GM19468 (cell line): ENCODE measurements around the gene LPIN1.

Source experiments
- ATAC-seq: cut with Tn5 transposase; IDR thresholded peaks from one replicate; pipeline ENCODE4 v1.9.1; 2021; ENCODE audit warnings: mild to moderate bottlenecking, moderate library complexity, moderate number of reproducible peaks; ENCODE audit not compliant: unreplicated experiment; ENCODE audit errors: extremely low read depth

The LPIN1 gene

GRCh38 chr2:11742702-11743357 is 3.6 kb upstream of the LPIN1 start:
- ATAC-seq: no peak

DNA sequence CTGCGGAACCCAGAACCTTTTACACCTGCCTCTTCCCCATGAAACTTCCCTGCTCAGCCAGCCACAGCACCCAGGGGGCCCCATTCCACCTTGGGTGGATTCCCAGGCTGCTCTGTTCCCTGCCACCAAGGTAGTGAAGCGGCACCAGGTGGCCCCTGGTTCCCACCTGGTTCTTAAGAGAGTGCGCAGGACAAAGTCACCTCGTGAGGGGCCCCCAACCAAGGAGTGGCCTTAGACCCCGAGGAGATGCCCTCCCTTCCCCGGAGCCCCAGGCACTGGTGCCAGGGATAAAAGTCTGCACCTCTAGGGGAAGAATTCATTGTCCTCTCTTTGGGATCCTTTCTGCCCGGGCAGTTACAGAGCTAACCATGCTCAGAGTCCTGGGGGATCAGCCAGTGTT is 3.1 kb upstream of the LPIN1 start:
- ATAC-seq: no peak

DNA sequence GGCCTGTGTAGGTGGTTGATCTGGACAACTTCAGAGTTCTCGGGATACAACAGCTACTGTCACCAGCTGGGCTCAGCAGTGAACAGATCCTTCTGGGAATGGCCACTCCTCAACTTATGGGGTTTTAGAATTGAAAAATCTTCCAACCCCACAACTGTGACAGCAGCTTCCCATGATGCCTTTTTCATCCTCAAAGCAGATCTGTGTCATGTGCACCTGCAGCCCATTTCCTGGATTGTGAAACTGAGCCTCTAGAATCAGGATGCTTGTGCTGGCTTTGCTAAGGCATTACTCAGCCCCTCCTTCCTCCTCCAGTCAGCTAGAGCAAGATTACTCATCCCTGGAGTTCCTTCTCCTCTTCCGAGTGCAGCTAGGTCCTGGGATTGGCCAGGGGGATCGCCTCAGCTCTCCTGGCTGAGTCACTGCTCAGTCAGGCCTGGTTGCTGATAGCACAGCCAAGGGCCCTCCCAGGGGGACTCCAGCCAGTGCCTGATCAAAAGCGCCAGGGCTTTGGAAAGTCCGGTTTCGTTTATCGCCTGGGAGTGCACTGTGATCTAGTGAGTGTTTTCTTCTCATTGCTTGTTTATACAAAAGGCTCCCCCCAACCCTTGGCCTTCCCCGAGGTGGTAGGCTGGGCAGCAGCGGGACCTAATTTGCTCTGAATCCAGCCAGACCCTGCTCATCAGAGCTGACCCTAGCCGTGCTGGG is 2.4 kb upstream of the LPIN1 start:
- no peak for ATAC-seq

DNA sequence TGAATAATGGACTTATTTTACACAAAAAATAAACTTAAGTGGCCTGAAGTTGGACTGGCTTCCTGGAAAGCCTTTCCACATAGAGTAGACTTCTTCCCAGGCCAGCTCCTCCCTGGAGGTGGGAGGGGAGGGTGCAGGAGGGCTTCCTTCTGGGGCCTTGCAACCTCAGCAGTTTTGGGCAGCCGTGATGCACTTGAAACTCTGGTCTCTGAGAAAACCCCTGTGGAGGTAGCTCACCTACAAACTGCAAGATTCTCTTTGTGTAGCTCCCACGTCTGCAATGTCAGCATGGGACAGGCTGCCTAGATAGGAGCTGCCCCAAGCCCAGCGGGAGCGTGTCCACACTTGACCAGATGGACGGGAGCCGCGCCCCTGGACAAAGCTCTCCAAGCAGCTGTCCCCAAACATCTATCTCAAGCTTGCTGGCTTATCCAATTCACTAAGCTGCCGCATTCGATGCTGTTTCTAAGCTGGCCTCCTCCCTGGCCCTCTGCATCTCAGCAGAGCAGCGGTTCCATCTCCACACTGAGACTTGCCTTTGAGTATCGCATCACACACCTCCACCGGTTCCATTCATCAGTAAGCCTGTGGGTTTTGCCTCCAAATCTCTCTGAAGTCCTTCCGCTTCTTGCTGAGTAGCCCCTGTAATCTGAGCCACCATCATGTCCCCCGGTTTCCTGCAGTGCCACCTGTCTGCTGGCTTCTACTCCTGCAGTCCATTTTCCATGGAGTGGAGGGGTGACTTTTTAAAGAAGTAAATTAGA is 1.6 kb upstream of the LPIN1 start:
- no peak for ATAC-seq

- ATAC-seq: no peak
Observed at GRCh38 chr2:11745613-11746375, 638 bp upstream of the LPIN1 start.

- ATAC-seq: no peak
Observed at GRCh38 chr2:11746807-11747459, 501 bp downstream of the LPIN1 start.

DNA sequence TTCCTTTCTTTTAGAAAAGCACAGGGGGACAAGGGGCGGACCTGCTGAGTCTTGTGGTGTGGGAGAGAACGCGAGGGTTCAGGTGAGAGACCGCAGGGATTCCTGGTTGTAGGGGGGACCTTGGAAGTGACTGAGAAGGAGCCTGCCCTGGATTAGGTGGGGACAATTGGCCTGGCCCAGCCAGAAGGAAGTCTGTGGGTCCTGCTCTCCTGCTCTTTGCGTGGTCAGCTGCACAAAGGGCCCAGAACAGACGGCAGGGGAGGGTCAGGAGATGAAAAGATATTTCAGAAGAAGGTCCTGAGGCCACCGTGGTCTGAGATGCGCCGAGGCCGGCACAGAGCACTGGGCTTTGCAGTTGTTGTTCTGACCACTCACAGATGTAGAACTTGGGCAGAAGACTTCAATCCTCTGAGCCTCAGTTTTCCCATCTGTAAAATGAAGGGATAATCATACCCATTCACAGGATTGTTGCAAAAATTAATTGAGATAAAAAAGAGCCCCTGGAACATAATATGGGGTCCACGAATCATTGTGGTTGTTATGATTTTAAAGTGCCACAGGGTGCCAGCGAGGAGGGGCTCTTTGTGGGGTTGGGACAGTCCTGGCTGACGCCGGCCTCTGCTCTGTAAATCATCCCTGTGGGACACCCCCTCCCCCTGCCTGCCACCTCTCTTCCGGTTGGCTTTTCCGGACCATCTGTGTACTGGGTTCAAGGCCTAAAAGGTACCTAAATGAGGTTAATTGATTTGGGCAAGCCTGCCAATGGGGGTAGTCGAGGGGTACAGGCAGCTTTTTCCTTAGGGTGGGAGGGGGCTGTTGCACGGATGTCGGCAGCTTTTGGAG is 1.8 kb downstream of the LPIN1 start:
- ATAC-seq: no peak

DNA sequence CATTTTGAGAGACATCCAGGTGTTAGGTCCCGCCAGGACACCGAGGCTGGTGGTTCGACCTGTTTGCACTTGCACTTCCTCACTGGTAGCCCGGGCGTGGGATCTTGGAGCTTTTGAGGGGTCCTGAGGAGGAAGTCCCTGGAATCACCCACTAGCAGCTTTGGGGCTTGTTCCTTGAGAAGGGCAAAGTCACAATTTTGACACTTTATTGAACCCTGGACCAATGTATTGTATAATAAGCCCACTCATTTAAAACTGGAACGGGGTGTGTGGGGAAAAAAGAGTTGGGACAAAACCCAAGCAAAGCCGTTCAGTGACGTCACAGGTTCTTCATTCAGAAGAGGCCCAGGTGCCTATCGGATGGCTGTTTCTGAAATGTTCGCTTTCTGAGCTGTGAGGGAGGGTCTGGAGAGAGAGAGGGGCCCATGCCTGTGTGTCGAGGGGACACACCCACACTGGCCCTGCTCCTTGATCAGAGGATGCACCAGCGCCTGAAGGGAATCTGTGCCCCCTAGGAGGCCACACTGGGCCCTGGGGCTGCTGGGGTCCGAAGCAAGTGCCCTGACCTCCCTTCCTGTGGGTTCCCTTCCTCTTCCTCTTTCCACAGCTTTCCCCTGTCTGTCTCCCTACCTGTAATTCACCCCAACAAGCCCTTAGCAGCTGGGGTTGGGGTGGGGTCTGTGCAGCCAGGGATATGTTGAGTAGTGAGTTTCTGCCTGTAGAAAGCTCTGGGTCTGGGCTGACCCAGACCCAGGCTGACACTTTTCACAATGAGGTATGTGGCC is 2.6 kb downstream of the LPIN1 start:
- no peak for ATAC-seq

- ATAC-seq: no peak
Observed at GRCh38 chr2:11749646-11750349, 3.4 kb downstream of the LPIN1 start.

DNA sequence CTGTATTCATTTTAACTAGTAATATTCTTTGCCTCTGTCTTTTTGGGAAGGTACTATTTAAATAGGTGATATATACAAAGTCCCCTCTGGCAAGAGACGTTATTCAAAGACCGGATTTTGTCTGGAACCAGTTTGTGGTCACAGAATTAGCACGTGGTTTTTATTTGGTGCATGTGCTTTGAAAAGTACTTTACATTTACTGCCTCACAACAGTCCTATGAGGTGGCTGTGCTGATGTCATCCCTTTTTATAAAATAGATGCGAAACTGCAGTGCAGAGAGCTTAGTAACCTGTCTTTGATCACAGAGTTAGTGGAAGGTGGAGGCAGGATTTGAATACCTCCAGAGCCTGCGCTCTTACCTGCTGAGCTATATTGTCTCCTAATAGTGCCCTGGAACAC is 4.0 kb downstream of the LPIN1 start:
- ATAC-seq: peak; percentile 35

DNA sequence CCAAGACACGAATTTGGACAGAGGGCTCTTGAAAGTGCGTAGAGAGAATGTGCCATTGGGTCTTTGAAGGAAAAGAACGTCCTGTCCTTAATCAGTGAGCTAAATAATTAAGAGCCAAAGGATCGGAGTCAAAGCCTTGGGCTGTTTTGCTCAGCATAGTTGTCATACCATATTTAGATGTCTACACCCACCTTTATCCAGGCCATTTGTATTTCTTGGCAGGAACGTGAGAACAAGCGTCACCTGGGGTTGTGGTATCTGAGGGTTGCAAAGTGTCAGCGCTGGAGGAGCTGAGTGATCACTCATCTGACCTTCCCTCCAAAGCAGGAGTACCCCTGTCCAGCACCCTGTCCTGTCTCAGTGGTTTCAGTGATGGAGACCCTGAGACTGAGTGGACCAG is 4.5 kb downstream of the LPIN1 start:
- no peak for ATAC-seq

DNA sequence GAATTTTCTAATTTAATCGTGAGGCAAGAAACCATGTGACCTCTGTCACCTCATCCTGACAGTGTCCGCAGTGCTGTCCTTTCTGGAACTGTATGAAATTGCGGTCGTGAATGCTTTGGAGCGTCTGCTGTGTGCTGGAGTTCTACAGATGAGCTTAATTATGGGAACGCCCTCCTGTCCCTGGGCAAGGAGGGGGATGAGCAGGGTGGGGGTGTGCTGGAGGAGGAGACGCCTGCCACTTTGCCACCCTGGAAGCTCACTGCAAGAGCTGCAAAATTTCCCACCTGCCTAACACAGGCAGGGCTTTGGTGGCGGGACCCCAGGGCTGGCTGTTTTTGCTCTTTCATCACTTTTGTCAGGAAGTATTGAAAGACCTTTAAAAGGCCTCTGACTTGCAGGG is 6.5 kb downstream of the LPIN1 start:
- no peak for ATAC-seq

- peak; percentile 91 for ATAC-seq
Observed at GRCh38 chr2:11753452-11753885, 7.0 kb downstream of the LPIN1 start.

- ATAC-seq: peak; percentile 1
Observed at GRCh38 chr2:11753886-11754699, 7.7 kb downstream of the LPIN1 start.

DNA sequence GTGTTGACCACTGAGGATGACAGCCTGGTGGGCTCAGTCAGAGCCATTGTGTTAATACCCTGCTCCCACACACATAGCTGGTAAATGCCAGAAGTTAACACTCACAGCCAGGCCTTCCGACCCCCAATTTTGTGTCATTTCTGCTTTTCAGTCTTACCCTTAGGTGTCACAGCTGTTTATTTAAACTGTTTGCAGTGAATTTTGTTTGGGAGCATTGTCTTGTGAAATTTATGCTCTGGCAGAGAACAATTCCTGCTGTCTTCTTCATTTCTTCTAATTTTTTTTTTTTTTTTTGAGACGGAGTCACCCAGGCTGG is 8.2 kb downstream of the LPIN1 start:
- ATAC-seq: no peak

DNA sequence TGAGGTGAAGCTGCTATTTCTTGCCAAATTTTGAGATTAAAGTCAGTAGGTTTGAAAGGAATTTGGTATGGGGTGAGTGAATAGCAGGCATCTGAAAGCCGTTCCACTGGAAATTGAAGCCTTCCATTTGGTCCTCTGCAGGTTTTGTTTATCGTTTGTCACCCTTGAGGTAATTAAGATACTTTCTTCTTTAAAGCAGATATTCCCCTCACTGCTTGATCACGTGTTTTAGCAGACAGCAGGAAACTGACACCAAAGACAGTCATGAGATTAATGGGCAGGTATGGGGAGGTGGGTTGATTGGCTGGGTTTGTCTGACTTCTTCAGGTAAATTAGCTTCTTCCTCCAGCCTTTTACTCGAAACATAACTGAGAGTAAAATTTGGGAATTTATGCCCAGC is 10.7 kb downstream of the LPIN1 start:
- ATAC-seq: no peak

- no peak for ATAC-seq
Observed at GRCh38 chr2:11758187-11758586, 11.8 kb downstream of the LPIN1 start.
